Colonic mucosa (tissue), 4 donors: ENCODE measurements around the gene TBCD. TPM values are rescaled to one million over a fixed set of nuclear protein-coding genes. Genes with fewer than 3 reads are reported as not detected.
A peak's percentile ranks its signal among the peaks of the same experiment; 100 is the strongest.

ENCODE experiments used
- DNase-seq: peaks from one replicate; pipeline ENCODE4 v3.0.0-alpha.2; 2020
- H3K27ac ChIP-seq: fragments of 200-600 bp; one replicate; pipeline ENCODE4 v1.8.0; 2021
- H3K27me3 ChIP-seq: fragments of 200-600 bp; one replicate; pipeline ENCODE4 v1.8.0; 2021
- H3K36me3 ChIP-seq: fragments of 200-600 bp; one replicate; pipeline ENCODE4 v1.8.0; 2021
- H3K4me1 ChIP-seq: fragments of 200-600 bp; one replicate; pipeline ENCODE4 v1.8.0; 2021; ENCODE audit warnings: mild to moderate bottlenecking
- H3K4me3 ChIP-seq: fragments of 200-600 bp; one replicate; pipeline ENCODE4 v1.8.0; 2021
- H3K9ac ChIP-seq, 2 donors: one replicate each; pipeline ENCODE4 v1.7.0; 2013; ENCODE audit warnings: control low read depth in 2 of 2, low read depth in 2 of 2, low read length in 2 of 2
- H3K9me3 ChIP-seq: fragments of 200-600 bp; one replicate; pipeline ENCODE4 v1.8.0; 2021
- intact Hi-C: fragments of 100-400 bp; cut with DNase I; formaldehyde crosslinking; loops from one replicate; pipeline ENCODE4 v1.14.1; 2022
- total RNA-seq, 2 donors: library from RNA; stranded (reverse); fragmentation: NEBNext Ultra II Directional in 1 of 2; extraction: Animal tissue kit (Norgen Biotek cat#: 25700) in 1 of 2; gene quantifications; one replicate each; pipeline ENCODE4 v1.2.1, GENCODE V29; 2021
- TF ChIP-seq, protein P1 (sequence below): fragments of 200-600 bp; IDR thresholded peaks from one replicate; pipeline ENCODE4 v1.8.0; 2022; ENCODE audit warnings: antibody characterized with exemption, mild to moderate bottlenecking
- donor health status: healthy.
- donor health status: DM: no; HTN: no; CAD: no.
- donor health status: DM: no; HTN: no; CAD: no.

The TBCD gene
- total RNA-seq, 2 donors from 2014 or later, result 49.2 to 101 TPM

DNA sequence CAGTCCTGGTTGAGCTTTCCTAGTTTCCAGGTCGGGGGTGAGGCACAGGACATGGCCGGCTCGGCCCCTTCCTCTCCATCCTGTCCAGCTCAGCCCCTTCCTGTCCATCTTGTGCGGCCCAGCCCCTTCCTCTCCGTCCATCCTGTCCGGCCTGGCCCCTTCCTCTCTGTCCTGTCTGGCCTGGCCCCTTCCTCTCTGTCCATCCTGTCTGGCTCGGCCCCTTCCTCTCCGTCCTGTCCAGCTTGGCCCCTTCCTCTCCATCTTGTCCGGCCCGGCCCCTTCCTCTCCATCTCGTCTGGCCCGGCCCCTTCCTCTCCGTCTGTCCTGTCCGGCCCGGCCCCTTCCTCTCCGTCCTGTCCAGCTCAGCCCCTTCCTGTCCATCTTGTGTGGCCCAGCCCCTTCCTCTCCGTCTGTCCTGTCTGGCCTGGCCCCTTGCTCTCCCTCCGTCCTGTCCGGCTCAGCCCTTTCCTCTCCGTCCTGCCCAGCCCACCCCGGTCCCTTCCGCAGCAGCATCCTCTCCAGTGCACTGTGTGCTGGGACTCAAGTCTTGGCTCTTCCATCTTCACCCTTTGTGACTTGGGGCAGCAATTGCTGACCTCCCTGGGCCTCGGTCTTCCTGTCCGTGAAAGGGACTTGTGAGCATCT is 93.4 kb downstream of the TBCD start:
- H3K36me3 ChIP-seq, result no peaks in the 10 kb centered on the region
- no peaks in the 10 kb centered on the region for H3K4me1 ChIP-seq
- intact Hi-C loops, result no loop called here
- no peak overlapping the region for H3K27ac ChIP-seq
- H3K4me3 ChIP-seq, result no peak overlapping the region
- H3K27me3 ChIP-seq, result no peaks in the 10 kb centered on the region
- TF ChIP-seq, protein P1, sequence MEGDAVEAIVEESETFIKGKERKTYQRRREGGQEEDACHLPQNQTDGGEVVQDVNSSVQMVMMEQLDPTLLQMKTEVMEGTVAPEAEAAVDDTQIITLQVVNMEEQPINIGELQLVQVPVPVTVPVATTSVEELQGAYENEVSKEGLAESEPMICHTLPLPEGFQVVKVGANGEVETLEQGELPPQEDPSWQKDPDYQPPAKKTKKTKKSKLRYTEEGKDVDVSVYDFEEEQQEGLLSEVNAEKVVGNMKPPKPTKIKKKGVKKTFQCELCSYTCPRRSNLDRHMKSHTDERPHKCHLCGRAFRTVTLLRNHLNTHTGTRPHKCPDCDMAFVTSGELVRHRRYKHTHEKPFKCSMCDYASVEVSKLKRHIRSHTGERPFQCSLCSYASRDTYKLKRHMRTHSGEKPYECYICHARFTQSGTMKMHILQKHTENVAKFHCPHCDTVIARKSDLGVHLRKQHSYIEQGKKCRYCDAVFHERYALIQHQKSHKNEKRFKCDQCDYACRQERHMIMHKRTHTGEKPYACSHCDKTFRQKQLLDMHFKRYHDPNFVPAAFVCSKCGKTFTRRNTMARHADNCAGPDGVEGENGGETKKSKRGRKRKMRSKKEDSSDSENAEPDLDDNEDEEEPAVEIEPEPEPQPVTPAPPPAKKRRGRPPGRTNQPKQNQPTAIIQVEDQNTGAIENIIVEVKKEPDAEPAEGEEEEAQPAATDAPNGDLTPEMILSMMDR, result no peak
- no peak for DNase-seq
- no peaks in the 10 kb centered on the region for H3K9me3 ChIP-seq
- no peak overlapping the region for H3K9ac ChIP-seq

DNA sequence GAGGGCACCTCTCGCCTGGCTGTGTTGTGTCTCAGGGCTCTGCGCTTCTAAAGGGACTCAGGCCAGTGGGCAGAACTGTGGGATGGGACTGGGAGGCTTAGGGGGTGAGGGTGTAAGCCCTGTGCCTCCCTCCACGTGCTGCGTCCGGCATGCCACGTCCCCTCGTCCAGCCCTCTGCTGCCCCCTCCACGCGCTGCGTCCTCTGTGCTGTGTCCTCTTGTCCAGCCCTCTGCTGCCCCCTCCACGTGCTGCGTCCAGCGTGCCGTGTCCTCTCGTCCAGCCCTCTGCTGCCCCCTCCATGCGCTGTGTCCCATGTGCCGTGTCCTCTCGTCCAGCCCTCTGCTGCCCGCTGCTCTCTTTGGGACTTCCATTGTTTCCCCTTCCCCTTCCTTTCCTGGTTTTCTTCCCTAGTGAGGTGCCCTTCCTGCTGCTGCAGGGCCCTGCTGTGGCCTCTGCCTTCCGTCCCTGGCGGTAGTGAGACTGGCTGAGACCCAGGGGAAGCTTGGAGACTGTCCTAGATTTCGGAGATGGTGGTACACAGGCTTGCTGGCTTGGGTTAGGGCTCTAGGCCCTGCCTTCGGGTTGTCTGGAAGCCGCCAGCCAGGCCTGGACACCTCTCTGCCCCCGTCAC is 94.3 kb downstream of the TBCD start:
- no peaks in the 10 kb centered on the region for H3K4me1 ChIP-seq
- intact Hi-C loops, result no loop called here
- no peaks in the 10 kb centered on the region for H3K36me3 ChIP-seq
- H3K9me3 ChIP-seq, result no peaks in the 10 kb centered on the region
- H3K27ac ChIP-seq, result no peak overlapping the region
- no peak for DNase-seq
- H3K4me3 ChIP-seq, result no peak overlapping the region
- TF ChIP-seq, protein P1, result no peak
- no peaks in the 10 kb centered on the region for H3K27me3 ChIP-seq
- no peak overlapping the region for H3K9ac ChIP-seq

DNA sequence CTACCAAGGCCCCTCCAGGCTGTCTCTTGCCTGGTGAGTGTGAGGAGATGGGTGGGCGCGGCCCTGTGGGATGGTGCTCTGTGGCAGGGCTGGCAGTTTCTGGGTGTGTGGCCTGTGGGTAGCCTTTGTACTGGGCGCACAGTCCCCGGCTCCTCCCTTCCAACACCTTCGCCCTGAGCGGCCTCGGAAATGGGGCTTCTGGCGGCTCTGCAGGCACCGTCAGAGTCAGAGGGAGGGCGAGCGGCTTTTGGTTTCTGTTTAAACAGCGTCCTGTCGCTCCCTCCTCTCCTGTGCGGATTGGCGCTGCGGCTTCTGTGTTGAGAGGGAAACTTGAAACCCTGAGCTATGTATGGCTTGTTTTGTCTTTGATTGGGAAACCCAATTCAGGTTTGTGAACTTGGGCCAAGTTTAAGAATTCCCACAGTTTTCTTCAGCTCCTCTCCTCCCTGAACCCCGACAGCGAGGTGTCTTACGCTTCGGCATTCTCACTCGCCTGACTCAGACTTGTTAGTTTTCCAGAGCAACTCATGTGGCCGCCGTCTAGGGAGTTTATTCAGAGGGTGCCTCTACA is 96.2 kb downstream of the TBCD start:
- TF ChIP-seq, protein P1, result no peak
- H3K4me1 ChIP-seq, result no peaks in the 10 kb centered on the region
- peak; percentile 85 for DNase-seq
- H3K27ac ChIP-seq, result peak overlapping the region; percentile 55
- H3K4me3 ChIP-seq, result peak overlapping the region; percentile 11
- peak overlapping the region; percentile 14 to 58 for H3K9ac ChIP-seq
- H3K27me3 ChIP-seq, result no peaks in the 10 kb centered on the region
- intact Hi-C loops, result no loop called here
- no peaks in the 10 kb centered on the region for H3K36me3 ChIP-seq
- H3K9me3 ChIP-seq, result no peaks in the 10 kb centered on the region

DNA sequence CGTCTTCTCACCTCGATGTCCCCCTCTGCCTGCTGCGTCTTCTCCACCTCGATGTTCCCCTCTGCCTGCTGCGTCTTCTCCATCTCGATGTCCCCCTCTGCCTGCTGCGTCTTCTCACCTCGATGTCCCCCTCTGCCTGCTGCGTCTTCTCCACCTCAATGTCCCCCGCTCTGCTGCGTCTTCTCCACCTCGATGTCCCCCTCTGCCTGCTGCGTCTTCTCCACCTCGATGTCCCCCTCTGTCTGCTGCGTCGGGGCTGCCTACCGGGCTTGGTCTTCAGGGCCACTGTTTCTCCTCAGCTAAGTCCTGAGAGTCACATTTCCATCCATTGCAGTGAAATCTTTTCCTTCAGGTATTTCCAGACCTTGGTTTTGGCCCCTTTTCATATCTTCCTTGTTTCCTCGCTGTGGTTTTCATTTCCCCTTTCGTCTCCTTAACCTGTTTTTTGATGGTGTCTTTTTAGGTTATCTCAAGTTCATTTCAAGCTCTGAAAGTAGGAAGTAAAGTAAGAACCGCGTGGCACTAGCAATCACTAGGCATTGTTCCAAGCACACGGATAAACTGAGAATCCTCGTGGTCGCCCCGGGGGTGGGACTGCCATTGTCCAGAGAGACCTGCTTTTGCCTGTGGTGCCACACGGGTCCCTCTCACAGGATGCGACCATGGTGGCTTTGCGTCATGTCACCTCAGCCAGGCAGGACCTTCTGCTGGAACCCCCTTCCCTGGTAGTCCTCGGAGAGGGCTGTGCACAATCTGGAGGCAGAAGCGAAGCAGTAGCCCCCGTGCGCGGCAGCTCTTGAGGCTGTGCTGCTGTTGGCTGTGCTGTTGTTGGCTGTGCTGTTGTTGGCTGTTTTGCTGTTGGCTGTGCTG is 97.4 kb downstream of the TBCD start:
- Histone ChIP-seq H3K27me3 (no peaks in the 10 kb centered on the region), H3K27ac (no peak overlapping the region), H3K4me3 (no peak overlapping the region), H3K4me1 (no peaks in the 10 kb centered on the region), H3K9me3 (no peaks in the 10 kb centered on the region), H3K9ac (no peak overlapping the region), H3K36me3 (no peaks in the 10 kb centered on the region)
- TF ChIP-seq, protein P1, result no peak
- intact Hi-C loops, result no loop called here
- DNase-seq, result no peak

DNA sequence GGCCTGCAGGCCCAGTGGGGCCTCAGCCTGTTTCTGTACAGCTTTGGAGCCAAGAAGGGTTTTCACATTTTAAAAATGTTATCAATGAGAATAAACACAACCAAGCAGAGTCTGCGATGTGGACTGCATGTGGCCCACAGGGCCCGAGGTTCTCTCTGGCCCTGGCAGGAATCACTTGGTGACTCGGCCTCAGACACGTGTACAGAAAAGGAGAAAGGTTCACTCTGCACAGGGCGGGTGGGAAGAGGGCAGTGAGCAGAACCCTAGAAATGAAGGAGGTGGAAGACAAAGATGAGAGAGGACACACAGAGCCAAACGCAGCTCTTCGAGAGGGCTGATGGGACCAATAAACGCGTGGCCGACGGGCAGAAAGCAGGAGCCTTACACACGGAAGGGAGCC is 99.5 kb downstream of the TBCD start:
- DNase-seq, result no peak
- no peaks in the 10 kb centered on the region for H3K27me3 ChIP-seq
- H3K9me3 ChIP-seq, result no peaks in the 10 kb centered on the region
- TF ChIP-seq, protein P1, result no peak
- H3K36me3 ChIP-seq, result no peaks in the 10 kb centered on the region
- no peak overlapping the region for H3K9ac ChIP-seq
- intact Hi-C loops, result no loop called here
- H3K27ac ChIP-seq, result no peak overlapping the region
- H3K4me3 ChIP-seq, result no peak overlapping the region
- H3K4me1 ChIP-seq, result no peaks in the 10 kb centered on the region
